HUES48 (cell line): ENCODE results near the gene TP53AIP1.
"Not testable (repeated sequence)": the region's sequence is repeated elsewhere in the genome, so short reads cannot be mapped to it uniquely, and the experiment has no call there.

Experiments used
- H3K27ac ChIP-seq: one replicate; pipeline ENCODE4 v1.7.0; 2013; ENCODE audit warnings: low read depth, low read length, inconsistent platforms
- H3K27me3 ChIP-seq: 2 replicates; pipeline ENCODE4 v1.6.1; 2013; ENCODE audit warnings: mild to moderate bottlenecking, low read length; ENCODE audit not compliant: control insufficient read depth, insufficient read depth
- H3K36me3 ChIP-seq: 2 replicates; pipeline ENCODE4 v1.6.1; 2013; ENCODE audit warnings: low read length; ENCODE audit not compliant: control insufficient read depth, insufficient read depth
- H3K4me1 ChIP-seq: 2 replicates; pipeline ENCODE4 v1.6.1; 2013; ENCODE audit warnings: mild to moderate bottlenecking, low read length; ENCODE audit not compliant: control insufficient read depth, insufficient read depth
- H3K4me3 ChIP-seq: 2 replicates; pipeline ENCODE4 v1.5.1; 2013; ENCODE audit warnings: mild to moderate bottlenecking, low read depth, low read length
- H3K9ac ChIP-seq: 2 replicates; pipeline ENCODE4 v1.6.1; 2013; ENCODE audit warnings: mild to moderate bottlenecking, low read depth, low read length, moderate library complexity
- H3K9me3 ChIP-seq: 2 replicates; pipeline ENCODE4 v1.6.1; 2013; ENCODE audit warnings: low read length; ENCODE audit not compliant: control insufficient read depth, insufficient read depth

Gene TP53AIP1

GRCh38 chr11:128926000-128926399, 16.7 kb downstream of the TP53AIP1 start:
- peaks cover 40% of the 10 kb centered on the region for H3K4me1 ChIP-seq
- no peaks in the 10 kb centered on the region for H3K36me3 ChIP-seq
- no peak overlapping the region for H3K4me3 ChIP-seq
- H3K9ac ChIP-seq = no peak overlapping the region
- H3K9me3 ChIP-seq = no peaks in the 10 kb centered on the region
- H3K27me3 ChIP-seq = peaks cover 59% of the 10 kb centered on the region
- H3K27ac ChIP-seq = no peak overlapping the region

GRCh38 chr11:128925250-128925600, 17.4 kb downstream of the TP53AIP1 start:
- no peaks in the 10 kb centered on the region for H3K36me3 ChIP-seq
- H3K27me3 ChIP-seq = peaks cover 59% of the 10 kb centered on the region
- peaks cover 40% of the 10 kb centered on the region for H3K4me1 ChIP-seq
- H3K9ac ChIP-seq = no peak overlapping the region
- no peaks in the 10 kb centered on the region for H3K9me3 ChIP-seq
- no peak overlapping the region for H3K4me3 ChIP-seq
- H3K27ac ChIP-seq = no peak overlapping the region

GRCh38 chr11:128924510-128925249, 18.0 kb downstream of the TP53AIP1 start:
- H3K27me3 ChIP-seq = peaks cover 54% of the 10 kb centered on the region
- H3K27ac ChIP-seq = no peak overlapping the region
- H3K9ac ChIP-seq = no peak overlapping the region
- H3K4me3 ChIP-seq = no peak overlapping the region
- H3K9me3 ChIP-seq = no peaks in the 10 kb centered on the region
- no peaks in the 10 kb centered on the region for H3K36me3 ChIP-seq
- peaks cover 35% of the 10 kb centered on the region for H3K4me1 ChIP-seq

GRCh38 chr11:128924104-128924503, 18.6 kb downstream of the TP53AIP1 start:
- Histone ChIP-seq H3K4me1 (peaks cover 30% of the 10 kb centered on the region), H3K36me3 (no peaks in the 10 kb centered on the region), H3K4me3 (no peak overlapping the region), H3K9ac (no peak overlapping the region), H3K9me3 (no peaks in the 10 kb centered on the region), H3K27me3 (peaks cover 48% of the 10 kb centered on the region), H3K27ac (no peak overlapping the region)

- no peaks in the 10 kb centered on the region for H3K9me3 ChIP-seq
- H3K36me3 ChIP-seq = no peaks in the 10 kb centered on the region
- H3K4me3 ChIP-seq = no peak overlapping the region
- no peak overlapping the region for H3K9ac ChIP-seq
- H3K4me1 ChIP-seq = peaks cover 16% of the 10 kb centered on the region
- H3K27ac ChIP-seq = no peak overlapping the region
- H3K27me3 ChIP-seq = peaks cover 27% of the 10 kb centered on the region
Observed at GRCh38 chr11:128921793-128922192, 20.9 kb downstream of the TP53AIP1 start.

GRCh38 chr11:128920666-128921065, 22.0 kb downstream of the TP53AIP1 start:
- peaks cover 16% of the 10 kb centered on the region for H3K27me3 ChIP-seq
- no peak overlapping the region for H3K27ac ChIP-seq
- H3K4me1 ChIP-seq = peaks cover 8% of the 10 kb centered on the region
- no peak overlapping the region for H3K4me3 ChIP-seq
- no peaks in the 10 kb centered on the region for H3K36me3 ChIP-seq
- no peak overlapping the region for H3K9ac ChIP-seq
- H3K9me3 ChIP-seq = no peaks in the 10 kb centered on the region

- not testable (repeated sequence) for H3K4me3 ChIP-seq, H3K9ac ChIP-seq, H3K27ac ChIP-seq, H3K9me3 ChIP-seq, H3K4me1 ChIP-seq, H3K36me3 ChIP-seq, H3K27me3 ChIP-seq
Observed at GRCh38 chr11:128919635-128920034, 23.0 kb downstream of the TP53AIP1 start.

- H3K27ac ChIP-seq = no peak overlapping the region
- H3K9me3 ChIP-seq = no peaks in the 10 kb centered on the region
Observed at GRCh38 chr11:128919216-128919615, 23.5 kb downstream of the TP53AIP1 start.

GRCh38 chr11:128917144-128917724, 25.4 kb downstream of the TP53AIP1 start:
- no peak overlapping the region for H3K27ac ChIP-seq
- H3K4me3 ChIP-seq = no peak overlapping the region

More at GRCh38 chr11:128919216-128919615, 23.5 kb downstream of the TP53AIP1 start:
- Histone ChIP-seq H3K9ac (no peak overlapping the region), H3K27me3 (peaks cover 6% of the 10 kb centered on the region), H3K4me3 (no peak overlapping the region), H3K36me3 (no peaks in the 10 kb centered on the region), H3K4me1 (peaks cover under 1% of the 10 kb centered on the region; the same call in 1 of the 2 replicates)

GRCh38 chr11:128916681-128917080, 26.0 kb downstream of the TP53AIP1 start:
- no peaks in the 10 kb centered on the region; the same call in 1 of the 2 replicates for H3K27me3 ChIP-seq
- H3K27ac ChIP-seq = no peak overlapping the region

More at GRCh38 chr11:128917144-128917724, 25.4 kb downstream of the TP53AIP1 start:
- no peak overlapping the region for H3K9ac ChIP-seq
- H3K36me3 ChIP-seq = no peaks in the 10 kb centered on the region
- no peaks in the 10 kb centered on the region for H3K4me1 ChIP-seq
- H3K9me3 ChIP-seq = no peaks in the 10 kb centered on the region
- H3K27me3 ChIP-seq = no peaks in the 10 kb centered on the region; the same call in 1 of the 2 replicates

GRCh38 chr11:128916037-128916572, 26.6 kb downstream of the TP53AIP1 start:
- H3K9me3 ChIP-seq = no peaks in the 10 kb centered on the region
- no peaks in the 10 kb centered on the region; the same call in 1 of the 2 replicates for H3K27me3 ChIP-seq
- H3K36me3 ChIP-seq = no peaks in the 10 kb centered on the region
- H3K9ac ChIP-seq = no peak overlapping the region
- no peak overlapping the region for H3K27ac ChIP-seq
- no peaks in the 10 kb centered on the region for H3K4me1 ChIP-seq
- H3K4me3 ChIP-seq = no peak overlapping the region

More at GRCh38 chr11:128916681-128917080, 26.0 kb downstream of the TP53AIP1 start:
- Histone ChIP-seq H3K9ac (no peak overlapping the region), H3K4me1 (no peaks in the 10 kb centered on the region), H3K36me3 (no peaks in the 10 kb centered on the region), H3K9me3 (no peaks in the 10 kb centered on the region), H3K4me3 (no peak overlapping the region)
